RPMI8226 (cell line): ENCODE results near the gene MCTP2.
"Not testable (repeated sequence)": the region's sequence is repeated elsewhere in the genome, so short reads cannot be mapped to it uniquely, and the experiment has no call there.

Experiments used
- DNase-seq: peaks from one replicate; pipeline ENCODE4 v3.0.0-alpha.2; 2015

The MCTP2 gene

GRCh38 chr15:94470492-94470891, 239.1 kb downstream of the MCTP2 start:
- no peak for DNase-seq

- no peak for DNase-seq
Measured at GRCh38 chr15:94476686-94477085, 245.3 kb downstream of the MCTP2 start.

- DNase-seq = no peak
Measured at GRCh38 chr15:94477913-94478553, 246.7 kb downstream of the MCTP2 start.

- peak; percentile 15 for DNase-seq
Measured at GRCh38 chr15:94478763-94479162, 247.4 kb downstream of the MCTP2 start.

GRCh38 chr15:94480289-94480834, 249.0 kb downstream of the MCTP2 start:
- no peak for DNase-seq

- DNase-seq = no peak
Measured at GRCh38 chr15:94485148-94485719, 253.9 kb downstream of the MCTP2 start.

GRCh38 chr15:94487635-94488034, 256.3 kb downstream of the MCTP2 start:
- DNase-seq = no peak

- no peak for DNase-seq
Measured at GRCh38 chr15:94493176-94493575, 261.8 kb downstream of the MCTP2 start.

GRCh38 chr15:94493586-94493985, 262.2 kb downstream of the MCTP2 start:
- not testable (repeated sequence) for DNase-seq

GRCh38 chr15:94494732-94495131, 263.4 kb downstream of the MCTP2 start:
- DNase-seq = no peak

GRCh38 chr15:94503293-94503692, 271.9 kb downstream of the MCTP2 start:
- DNase-seq = no peak

- no peak for DNase-seq
Measured at GRCh38 chr15:94509259-94509658, 277.9 kb downstream of the MCTP2 start.

GRCh38 chr15:94522125-94522524, 290.8 kb downstream of the MCTP2 start:
- no peak for DNase-seq

- DNase-seq = no peak
Measured at GRCh38 chr15:94523873-94524272, 292.5 kb downstream of the MCTP2 start.

GRCh38 chr15:94524565-94524964, 293.2 kb downstream of the MCTP2 start:
- DNase-seq = no peak

- DNase-seq = no peak
Measured at GRCh38 chr15:94526071-94526689, 294.8 kb downstream of the MCTP2 start.

GRCh38 chr15:94532226-94532625, 300.9 kb downstream of the MCTP2 start:
- DNase-seq = no peak
